K562 (cell line): ENCODE measurements around the gene CBLL1.

Source experiments
- EZH2 ChIP-seq: IDR thresholded peaks from 2 replicates; pipeline ENCODE4 v1.6.1; 2012; ENCODE audit warnings: low read depth, mild to moderate bottlenecking, inconsistent platforms, low read length, borderline replicate concordance
- NFIC ChIP-seq: fragments of 450-650 bp; IDR thresholded peaks from 2 replicates; pipeline ENCODE4 v1.6.1; 2017; ENCODE audit warnings: mild to moderate bottlenecking, inconsistent platforms
- SMAD4 ChIP-seq: fragments of 250-450 bp; sonication (Bioruptor Pico); conservative IDR thresholded peaks from 2 replicates; pipeline ENCODE4 v1.8.0; 2021; ENCODE audit warnings: inconsistent platforms, mild to moderate bottlenecking, moderate library complexity
- TOE1 ChIP-seq, 2 experiments: fragments of 450-650 bp in 1 of 2; sonication (generic) in 1 of 2; formaldehyde crosslinking in 1 of 2; IDR thresholded peaks; 2 replicates each; pipeline versions ENCODE4 v1.7.1 to v1.8.0; 2016 to 2022; ENCODE audit warnings: borderline replicate concordance in 2 of 2, mild to moderate bottlenecking in 2 of 2, antibody characterized with exemption in 1 of 2, inconsistent platforms in 1 of 2, low read depth in 1 of 2, missing genetic modification reagents in 1 of 2, moderate library complexity in 1 of 2
- ZBTB7A ChIP-seq: IDR thresholded peaks from 2 replicates; pipeline ENCODE4 v1.6.1; 2011; ENCODE audit warnings: low read depth, mild to moderate bottlenecking, low read length, moderate library complexity, borderline replicate concordance; ENCODE audit not compliant: control insufficient read depth
- TF ChIP-seq, protein P1 (sequence below): fragments of 450-650 bp; conservative IDR thresholded peaks from 2 replicates; pipeline ENCODE4 v1.6.1; 2016; ENCODE audit warnings: missing genetic modification characterization, low read depth, mild to moderate bottlenecking, control low read depth, missing compliant biosample characterization
- TF ChIP-seq, protein P2 (sequence below): fragments of 250-450 bp; sonication (Bioruptor Pico); IDR thresholded peaks from 2 replicates; pipeline ENCODE4 v1.5.1; 2021; ENCODE audit warnings: mild to moderate bottlenecking

DNA sequence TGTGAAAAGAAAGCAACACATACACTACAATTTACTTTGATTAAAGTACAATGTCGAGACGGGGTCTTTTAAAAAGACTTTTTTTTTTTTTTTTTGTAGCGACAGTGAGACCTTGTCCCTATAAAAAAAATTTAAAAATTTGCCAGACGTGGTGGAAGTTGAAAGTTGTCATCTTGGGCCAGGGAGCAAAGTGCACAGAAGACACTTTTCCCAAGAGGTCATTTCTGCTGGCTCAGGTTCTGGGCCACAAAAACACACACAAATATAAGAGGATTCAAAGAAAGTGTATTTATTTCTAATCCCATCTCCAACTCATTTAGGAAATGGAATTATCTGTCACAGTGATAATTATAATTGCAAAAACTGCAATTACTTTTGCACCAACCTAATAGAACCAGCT lies 34.3 kb downstream of the CBLL1 start:
- TF ChIP-seq ZBTB7A = no peak
- TF ChIP-seq, protein P1, sequence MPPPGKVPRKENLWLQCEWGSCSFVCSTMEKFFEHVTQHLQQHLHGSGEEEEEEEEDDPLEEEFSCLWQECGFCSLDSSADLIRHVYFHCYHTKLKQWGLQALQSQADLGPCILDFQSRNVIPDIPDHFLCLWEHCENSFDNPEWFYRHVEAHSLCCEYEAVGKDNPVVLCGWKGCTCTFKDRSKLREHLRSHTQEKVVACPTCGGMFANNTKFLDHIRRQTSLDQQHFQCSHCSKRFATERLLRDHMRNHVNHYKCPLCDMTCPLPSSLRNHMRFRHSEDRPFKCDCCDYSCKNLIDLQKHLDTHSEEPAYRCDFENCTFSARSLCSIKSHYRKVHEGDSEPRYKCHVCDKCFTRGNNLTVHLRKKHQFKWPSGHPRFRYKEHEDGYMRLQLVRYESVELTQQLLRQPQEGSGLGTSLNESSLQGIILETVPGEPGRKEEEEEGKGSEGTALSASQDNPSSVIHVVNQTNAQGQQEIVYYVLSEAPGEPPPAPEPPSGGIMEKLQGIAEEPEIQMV (tag) = no peak
- TF ChIP-seq EZH2 = no peak
- no peak for TF ChIP-seq TOE1 (IDR thresholded peaks at IDR 0.05; ENCODE audit: borderline replicate concordance)
- no peak for TF ChIP-seq TOE1 (CRISPR knock-in tag; IDR thresholded peaks at IDR 0.05; ENCODE audit: borderline replicate concordance, low read depth)
- TF ChIP-seq NFIC = no peak
- no peak for TF ChIP-seq SMAD4 (CRISPR knock-in tag)
- TF ChIP-seq, protein P2, sequence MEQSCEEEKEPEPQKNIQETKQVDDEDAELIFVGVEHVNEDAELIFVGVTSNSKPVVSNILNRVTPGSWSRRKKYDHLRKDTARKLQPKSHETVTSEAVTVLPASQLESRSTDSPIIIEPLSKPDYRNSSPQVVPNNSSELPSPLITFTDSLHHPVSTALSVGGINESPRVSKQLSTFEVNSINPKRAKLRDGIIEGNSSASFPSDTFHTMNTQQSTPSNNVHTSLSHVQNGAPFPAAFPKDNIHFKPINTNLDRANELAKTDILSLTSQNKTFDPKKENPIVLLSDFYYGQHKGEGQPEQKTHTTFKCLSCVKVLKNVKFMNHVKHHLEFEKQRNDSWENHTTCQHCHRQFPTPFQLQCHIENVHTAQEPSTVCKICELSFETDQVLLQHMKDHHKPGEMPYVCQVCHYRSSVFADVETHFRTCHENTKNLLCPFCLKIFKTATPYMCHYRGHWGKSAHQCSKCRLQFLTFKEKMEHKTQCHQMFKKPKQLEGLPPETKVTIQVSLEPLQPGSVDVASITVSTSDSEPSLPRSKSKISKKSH (CRISPR knock-in tag) = no peak
